HCT116 (cell line): Measurements from ENCODE around the gene MTPN. TPM values are rescaled to one million over a fixed set of nuclear protein-coding genes. Genes with fewer than 3 reads are reported as not detected.

Experiments
- ATAC-seq: fragments of 200-7000 bp; cut with Tn5 transposase; 2 replicates; pipeline ENCODE4 v1.9.1; 2020; ENCODE audit warnings: mild to moderate bottlenecking, moderate library complexity
- BruUV-seq: library from RNA; stranded (reverse); fragments of 400-500 nt; replicated peaks from 2 replicates; lab custom pipeline; 2021; lab: Mats Ljungman, UMichigan
- CTCF ChIA-PET: fragments of 300-600 bp; sonication (Branson Sonifier 250); formaldehyde crosslinking; loops from one replicate; lab custom pipeline; 2021; ENCODE audit warnings: antibody characterized with exemption; lab: Charles Lee
- POLR2A ChIA-PET: fragments of 300-600, 350-600 bp; sonication (Branson Sonifier 250); formaldehyde crosslinking; loops from one replicate; lab custom pipeline; 2021; ENCODE audit warnings: antibody characterized with exemption; lab: Charles Lee
- RAD21 ChIA-PET, 2 experiments: fragments of 300-600 bp; sonication (Branson Sonifier 250); formaldehyde crosslinking; loops; one replicate each; lab custom pipeline; 2023; ENCODE audit warnings: low total read pairs in 2 of 2; ENCODE audit not compliant: uncharacterized antibody in 2 of 2, unreplicated experiment in 2 of 2, low non-redundant PET in 1 of 2; lab: Charles Lee
- DNase-seq: peaks from one replicate; pipeline ENCODE4 v3.0.0-alpha.2; 2010; ENCODE audit warnings: low read depth, low spot score
- H2AFZ ChIP-seq: fragments of 200-600 bp; shearing (Covaris generic), sonication (generic); 2 replicates; pipeline ENCODE4 v1.6.1; 2017; ENCODE audit warnings: low read depth, mixed run types, mixed read lengths, antibody characterized with exemption, low read length; ENCODE audit not compliant: poor library complexity, severe bottlenecking
- H3K27ac ChIP-seq: 2 replicates; pipeline ENCODE4 v1.5.1; 2012; ENCODE audit warnings: low read depth, low read length
- H3K27me3 ChIP-seq: fragments of 200-600 bp; sonication (generic); 2 replicates; pipeline ENCODE4 v1.6.1; 2016; ENCODE audit warnings: mixed run types, low read length, mixed read lengths; ENCODE audit not compliant: insufficient read depth
- H3K36me3 ChIP-seq, 2 experiments: fragments of 200-500 bp in 1 of 2; fragments of 200-600 bp in 1 of 2; sonication (Bioruptor generic) in 1 of 2; sonication (generic) in 1 of 2; 2 replicates each; pipeline versions ENCODE4 v1.5.1 to v1.6.1; 2014 to 2016; ENCODE audit warnings: low read length in 2 of 2, inconsistent platforms in 1 of 2, mixed read lengths in 1 of 2, mixed run types in 1 of 2; ENCODE audit not compliant: insufficient read depth in 2 of 2, control insufficient read depth in 1 of 2
- H3K4me1 ChIP-seq, 2 experiments: fragments of 200-600 bp in 1 of 2; sonication (generic) in 1 of 2; 2 replicates each; pipeline versions ENCODE4 v1.5.1 to v1.6.1; 2012 to 2017; ENCODE audit warnings: low read length in 2 of 2, inconsistent platforms in 1 of 2, mild to moderate bottlenecking in 1 of 2, mixed read lengths in 1 of 2, mixed run types in 1 of 2, moderate library complexity in 1 of 2; ENCODE audit not compliant: insufficient read depth in 2 of 2, control insufficient read depth in 1 of 2
- H3K4me2 ChIP-seq: fragments of 200-600 bp; sonication (generic); 2 replicates; pipeline ENCODE4 v1.6.1; 2017; ENCODE audit warnings: mixed run types, low read length, mixed read lengths
- H3K4me3 ChIP-seq, 2 experiments: fragments of 200-600 bp in 1 of 2; sonication (generic) in 1 of 2; replicated peaks in 1 of 2; 2 replicates each; pipeline ENCODE4 v1.5.1; 2011 to 2016; ENCODE audit warnings: low read length in 2 of 2, control low read depth in 1 of 2, low read depth in 1 of 2, mild to moderate bottlenecking in 1 of 2, mixed read lengths in 1 of 2, mixed run types in 1 of 2
- H3K79me2 ChIP-seq: fragments of 200-600 bp; sonication (generic); 2 replicates; pipeline ENCODE4 v1.6.1; 2017; ENCODE audit warnings: mild to moderate bottlenecking, mixed run types, low read length, moderate library complexity, mixed read lengths; ENCODE audit not compliant: insufficient read depth
- H3K9ac ChIP-seq: fragments of 200-600 bp; sonication (generic); 2 replicates; pipeline ENCODE4 v1.6.1; 2016; ENCODE audit warnings: low read length, mixed read lengths
- H3K9me2 ChIP-seq: fragments of 200-600 bp; sonication (generic), shearing (Covaris generic); 2 replicates; pipeline ENCODE4 v1.6.1; 2017; ENCODE audit warnings: mixed run types, mild to moderate bottlenecking, moderate library complexity; ENCODE audit not compliant: insufficient read depth
- H3K9me3 ChIP-seq, 2 experiments: fragments of 200-500 bp in 1 of 2; fragments of 200-600 bp in 1 of 2; sonication (Bioruptor generic) in 1 of 2; sonication (generic) in 1 of 2; 2 replicates each; pipeline ENCODE4 v1.6.1; 2014 to 2017; ENCODE audit warnings: low read length in 2 of 2, mixed read lengths in 2 of 2, inconsistent platforms in 1 of 2, low read depth in 1 of 2, mild to moderate bottlenecking in 1 of 2, mixed run types in 1 of 2, moderate library complexity in 1 of 2; ENCODE audit not compliant: control insufficient read depth in 1 of 2, insufficient read depth in 1 of 2
- H4K20me1 ChIP-seq: fragments of 200-600 bp; sonication (generic), shearing (Covaris generic); 2 replicates; pipeline ENCODE4 v1.6.1; 2017; ENCODE audit warnings: mixed run types, mild to moderate bottlenecking, moderate library complexity; ENCODE audit not compliant: insufficient read depth
- ATF3 ChIP-seq: IDR thresholded peaks from 2 replicates; pipeline ENCODE4 v1.6.1; 2012
- CBX3 ChIP-seq: IDR thresholded peaks from 2 replicates; pipeline ENCODE4 v1.6.1; 2012; ENCODE audit warnings: low read depth
- CEBPB ChIP-seq: IDR thresholded peaks from 2 replicates; pipeline ENCODE4 v1.6.1; 2012; ENCODE audit warnings: low read depth
- CTCF ChIP-seq, 3 experiments: fragments of 200-600 bp in 1 of 3; sonication (generic) in 1 of 3; IDR thresholded peaks in 2 of 3; conservative IDR thresholded peaks in 1 of 3; 2 replicates each; pipeline ENCODE4 v1.5.1; 2012 to 2017; ENCODE audit warnings: low read depth in 2 of 3, low read length in 2 of 3, antibody characterized with exemption in 1 of 3, borderline replicate concordance in 1 of 3, control low read depth in 1 of 3, mild to moderate bottlenecking in 1 of 3, mixed read lengths in 1 of 3, mixed run types in 1 of 3, moderate library complexity in 1 of 3; ENCODE audit not compliant: insufficient read depth in 1 of 3
- EGR1 ChIP-seq: IDR thresholded peaks from 2 replicates; pipeline ENCODE4 v1.6.1; 2012; ENCODE audit warnings: low read depth
- ELF1 ChIP-seq: IDR thresholded peaks from 2 replicates; pipeline ENCODE4 v1.6.1; 2012; ENCODE audit warnings: low read depth, borderline replicate concordance
- EZH2 ChIP-seq: fragments of 200-600 bp; sonication (generic); IDR thresholded peaks from 2 replicates; pipeline ENCODE4 v1.6.1; 2017; ENCODE audit warnings: antibody characterized with exemption, mixed run types
- FOSL1 ChIP-seq: IDR thresholded peaks from 2 replicates; pipeline ENCODE4 v1.6.1; 2012; ENCODE audit warnings: low read depth
- JUND ChIP-seq: IDR thresholded peaks from 2 replicates; pipeline ENCODE4 v1.6.1; 2012
- POLR2A ChIP-seq: IDR thresholded peaks from 2 replicates; pipeline ENCODE4 v1.7.0; 2011; ENCODE audit warnings: borderline replicate concordance; ENCODE audit not compliant: insufficient read depth, insufficient read length; ENCODE audit errors: extremely low read depth
- POLR2AphosphoS5 ChIP-seq: IDR thresholded peaks from 2 replicates; pipeline ENCODE4 v1.6.1; 2011; ENCODE audit warnings: mild to moderate bottlenecking, low read depth, low read length, moderate library complexity
- RAD21 ChIP-seq: IDR thresholded peaks from 2 replicates; pipeline ENCODE4 v1.6.1; 2012; ENCODE audit warnings: low read depth, mild to moderate bottlenecking
- SP1 ChIP-seq: IDR thresholded peaks from 2 replicates; pipeline ENCODE4 v1.6.1; 2012; ENCODE audit warnings: low read depth
- YY1 ChIP-seq: IDR thresholded peaks from 2 replicates; pipeline ENCODE4 v1.6.1; 2011; ENCODE audit warnings: low read length, low read depth, moderate library complexity, mild to moderate bottlenecking; ENCODE audit not compliant: insufficient replicate concordance; ENCODE audit errors: extremely low read depth
- ZBTB33 ChIP-seq: IDR thresholded peaks from 2 replicates; pipeline ENCODE4 v1.6.1; 2011; ENCODE audit warnings: mild to moderate bottlenecking, low read length, moderate library complexity; ENCODE audit not compliant: insufficient replicate concordance; ENCODE audit errors: extremely low read depth
- ZFX ChIP-seq: fragments of 450-650 bp; IDR thresholded peaks from 2 replicates; pipeline ENCODE4 v1.6.1; 2017
- ZNF274 ChIP-seq: fragments of 200-500 bp; sonication (Bioruptor generic); IDR thresholded peaks from 2 replicates; pipeline ENCODE4 v1.6.1; 2014; ENCODE audit warnings: mild to moderate bottlenecking, low read depth, low read length, inconsistent platforms
- intact Hi-C: fragments of 100-400 bp; cut with micrococcal nuclease; formaldehyde crosslinking; loops from 2 replicates; pipeline ENCODE4 v1.10.0; 2022
- total RNA-seq: library from RNA; stranded (reverse); gene quantifications from one replicate; pipeline ENCODE4 v1.2.1, GENCODE V29; 2021; ENCODE audit not compliant: unreplicated experiment

The MTPN gene
- total RNA-seq, 1 experiment from 2014 or later = 152 TPM

- Histone ChIP-seq H3K9me2 (no peaks in the 10 kb centered on the region), H3K4me2 (no peak overlapping the region), H3K4me3 (no peak overlapping the region), H2AFZ (no peak overlapping the region), H3K9me3 (no peaks in the 10 kb centered on the region), H3K79me2 (no peaks in the 10 kb centered on the region), H3K27ac (no peak overlapping the region), H3K9ac (no peak overlapping the region), H3K36me3 (no peaks in the 10 kb centered on the region), H3K27me3 (no peaks in the 10 kb centered on the region), H3K4me1 (no peaks in the 10 kb centered on the region), H4K20me1 (no peaks in the 10 kb centered on the region; the same call in 1 of the 2 replicates)
- ChIA-PET RAD21 (no interaction called here), POLR2A (no interaction called here), CTCF (no interaction called here)
- intact Hi-C loops = no loop called here
- DNase-seq (no peak), ATAC-seq (no peak)
- TF ChIP-seq CTCF (IDR thresholded peaks at IDR 0.05 in 2 of 3, conservative IDR thresholded peaks at IDR 0.05 in 1 of 3; ENCODE audit: borderline replicate concordance in 1 of 3, insufficient read depth in 1 of 3, low read depth in 2 of 3, low read length in 2 of 3) (no peak), POLR2A (no peak)
- no TSS peak for BruUV-seq
Measured at GRCh38 chr7:136004083-136004482, 26.9 kb upstream of the MTPN start.

- H3K79me2 ChIP-seq = no peaks in the 10 kb centered on the region
- no peak overlapping the region for H2AFZ ChIP-seq
- H3K27me3 ChIP-seq = no peaks in the 10 kb centered on the region
- no peaks in the 10 kb centered on the region for H3K9me2 ChIP-seq
- ATAC-seq (no peak), DNase-seq (no peak)
- TF ChIP-seq EGR1 (no peak), CBX3 (no peak), ELF1 (no peak), EZH2 (no peak), POLR2AphosphoS5 (no peak), ZFX (no peak), SP1 (no peak), FOSL1 (no peak), JUND (no peak), POLR2A (no peak), RAD21 (no peak), ATF3 (no peak), ZBTB33 (no peak), YY1 (no peak), CEBPB (no peak), ZNF274 (no peak)
- TF ChIP-seq, all 23 proteins: peak for 0
- Histone ChIP-seq H4K20me1 (no peaks in the 10 kb centered on the region), H3K27ac (no peak overlapping the region), H3K36me3 (no peaks in the 10 kb centered on the region), H3K4me2 (no peak overlapping the region), H3K9me3 (no peaks in the 10 kb centered on the region), H3K4me1 (no peaks in the 10 kb centered on the region), H3K9ac (no peak overlapping the region), H3K4me3 (no peak overlapping the region)
- no TSS peak for BruUV-seq
- CTCF ChIA-PET = no interaction called here
- RAD21 ChIA-PET = no interaction called here
- POLR2A ChIA-PET = no interaction called here
- intact Hi-C loops = no loop called here
Measured at GRCh38 chr7:136002802-136003201, 25.6 kb upstream of the MTPN start.
